Stimulated activated CD4-positive, alpha-beta T cell treated with anti-CD3 and anti-CD28 coated beads, TNF-alpha, amount 100 ng/mL, for 1 hour (primary cell): ENCODE data around the gene HYAL3.
A peak's percentile ranks its signal among the peaks of the same experiment; 100 is the strongest.

ENCODE experiments used
- DNase-seq, 3 donors: peaks; one replicate each; pipeline ENCODE4 v3.0.0-alpha.2; 2020; ENCODE audit warnings: low read depth in 3 of 3, low spot score in 1 of 3

Gene HYAL3

DNA sequence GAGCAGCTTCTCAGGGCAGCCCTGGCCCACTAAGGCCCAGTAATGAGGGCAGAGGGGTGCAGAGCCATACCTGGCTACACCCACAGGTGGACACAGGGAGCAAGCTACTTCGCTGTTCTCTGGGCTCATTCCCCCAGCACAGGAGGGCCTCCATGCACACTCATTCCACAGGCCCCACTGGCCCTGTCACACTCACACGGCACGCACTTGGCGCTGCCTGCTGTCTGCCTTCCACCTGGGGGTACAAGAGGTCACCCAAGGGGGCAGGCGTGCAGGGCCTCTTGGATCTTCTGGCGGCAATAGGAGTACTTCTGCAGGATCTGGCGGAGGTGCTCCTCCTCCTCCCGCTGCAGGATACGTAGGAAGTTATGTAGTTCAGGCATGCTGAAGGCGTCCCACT, 31.1 kb upstream of the HYAL3 start:
- DNase-seq = no peak

DNA sequence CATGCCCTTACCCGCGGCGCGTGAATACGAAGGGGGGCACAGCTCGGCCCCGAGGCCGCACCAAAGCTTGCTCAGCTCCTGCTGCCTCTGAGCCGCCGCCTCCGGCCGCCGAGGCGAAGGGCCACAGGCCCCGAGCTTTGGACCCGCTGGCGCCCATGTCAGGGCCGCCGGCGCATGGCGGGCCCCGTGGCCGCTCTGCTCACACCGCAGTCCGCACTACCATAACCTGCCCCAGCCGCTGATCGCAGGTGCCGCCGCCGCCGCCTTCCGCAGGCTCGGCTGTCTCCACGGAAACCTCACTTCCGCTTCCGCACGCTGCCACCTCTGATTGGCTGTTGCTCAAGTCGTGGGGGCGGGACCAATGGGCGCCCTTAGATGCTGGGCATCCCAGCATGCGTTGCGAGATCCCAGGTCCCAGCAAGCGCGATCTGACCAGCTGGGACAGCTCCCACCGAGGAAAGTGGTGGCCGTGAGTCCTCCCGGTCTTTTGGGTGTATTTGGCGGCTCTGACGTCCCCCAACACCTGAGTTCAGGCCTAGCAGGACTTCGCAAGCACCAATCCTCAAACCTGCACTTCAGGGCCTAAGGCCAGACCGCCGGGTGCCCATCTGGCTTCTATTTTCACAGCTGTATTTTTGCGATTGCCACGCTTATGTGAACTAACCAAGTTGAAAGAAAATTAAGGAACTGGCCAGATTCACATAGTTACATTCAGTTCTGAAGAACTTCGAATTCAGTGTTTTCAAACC, 28.9 kb upstream of the HYAL3 start, which contains the start of gene TUSC2:
TUSC2 (minus strand) TSS at position 281 of the 749 bp plus-strand sequence; CDS start at position 157, 124 bp downstream.
- DNase-seq = peak; percentile 80 to 88 (median 86)

GRCh38 chr3:50327129-50327528, 27.9 kb upstream of the HYAL3 start:
- DNase-seq = no peak

DNA sequence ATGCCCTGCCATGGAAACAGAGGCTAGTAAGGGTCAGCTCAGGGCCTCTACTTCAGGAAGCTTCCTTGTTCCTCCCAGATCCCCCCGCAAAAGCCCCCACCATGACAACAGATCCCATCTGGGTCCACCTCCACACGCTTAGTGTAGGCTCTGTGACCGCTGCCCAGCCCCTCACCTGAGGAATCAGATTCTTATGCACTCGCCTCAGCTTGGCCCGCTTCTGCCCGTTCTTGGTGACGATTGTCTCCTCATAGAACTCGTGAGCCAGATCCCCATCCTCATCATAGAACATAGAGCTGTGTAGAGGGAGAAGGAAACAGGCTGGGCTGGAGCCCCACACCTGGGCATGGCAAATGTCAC, 27.0 kb upstream of the HYAL3 start:
- DNase-seq = no peak

DNA sequence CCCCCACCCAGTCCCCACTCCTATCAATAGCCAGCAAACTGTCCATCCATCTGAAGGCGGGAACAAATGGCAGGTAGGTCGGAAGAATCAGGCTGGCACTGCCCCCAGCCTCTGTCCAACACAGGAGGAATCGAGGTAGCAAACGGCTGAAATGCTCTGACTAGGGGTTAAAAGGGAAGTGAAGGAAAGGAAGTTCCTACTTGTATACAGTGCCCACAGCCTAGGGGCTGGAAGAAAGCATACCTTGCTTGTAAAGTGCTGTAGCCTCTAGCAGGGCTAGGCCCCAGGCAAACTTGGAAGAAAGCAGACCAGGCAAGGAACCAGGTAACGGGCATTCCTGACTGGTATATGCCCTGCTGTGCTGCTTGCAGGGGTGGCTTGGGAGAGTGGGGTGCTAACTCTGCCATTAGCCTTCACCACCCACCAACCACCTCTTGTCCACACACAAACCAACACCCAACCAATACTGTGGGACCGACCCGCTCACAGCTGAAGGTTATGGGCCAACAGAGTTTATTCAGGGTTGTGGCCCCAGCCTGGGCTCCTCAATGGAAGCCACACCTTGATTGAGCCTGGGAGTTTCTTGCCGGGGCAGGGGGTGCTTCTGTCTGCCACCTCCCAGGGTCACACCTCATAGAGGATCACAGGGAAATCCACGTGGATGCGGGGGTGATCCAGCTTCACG, 26.4 kb upstream of the HYAL3 start:
- no peak for DNase-seq

DNA sequence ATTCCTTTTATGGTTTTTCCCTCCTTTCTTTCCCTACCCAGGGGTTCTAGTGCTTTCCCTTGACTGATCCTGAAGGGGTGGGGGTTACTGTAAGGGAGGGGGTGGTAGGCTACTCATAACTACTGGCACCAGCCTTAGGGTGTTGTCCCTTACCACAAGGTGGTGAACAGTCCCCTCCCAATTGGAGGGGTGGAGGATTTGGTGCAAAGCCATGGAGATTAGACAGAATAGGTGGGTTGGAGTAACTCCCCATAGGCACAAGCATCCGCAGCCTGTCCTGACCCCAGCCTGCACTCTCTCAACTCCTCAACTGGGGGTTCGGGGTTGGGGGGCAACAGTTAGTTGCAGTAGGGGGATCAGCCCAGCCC, 25.9 kb upstream of the HYAL3 start:
- no peak for DNase-seq

DNA sequence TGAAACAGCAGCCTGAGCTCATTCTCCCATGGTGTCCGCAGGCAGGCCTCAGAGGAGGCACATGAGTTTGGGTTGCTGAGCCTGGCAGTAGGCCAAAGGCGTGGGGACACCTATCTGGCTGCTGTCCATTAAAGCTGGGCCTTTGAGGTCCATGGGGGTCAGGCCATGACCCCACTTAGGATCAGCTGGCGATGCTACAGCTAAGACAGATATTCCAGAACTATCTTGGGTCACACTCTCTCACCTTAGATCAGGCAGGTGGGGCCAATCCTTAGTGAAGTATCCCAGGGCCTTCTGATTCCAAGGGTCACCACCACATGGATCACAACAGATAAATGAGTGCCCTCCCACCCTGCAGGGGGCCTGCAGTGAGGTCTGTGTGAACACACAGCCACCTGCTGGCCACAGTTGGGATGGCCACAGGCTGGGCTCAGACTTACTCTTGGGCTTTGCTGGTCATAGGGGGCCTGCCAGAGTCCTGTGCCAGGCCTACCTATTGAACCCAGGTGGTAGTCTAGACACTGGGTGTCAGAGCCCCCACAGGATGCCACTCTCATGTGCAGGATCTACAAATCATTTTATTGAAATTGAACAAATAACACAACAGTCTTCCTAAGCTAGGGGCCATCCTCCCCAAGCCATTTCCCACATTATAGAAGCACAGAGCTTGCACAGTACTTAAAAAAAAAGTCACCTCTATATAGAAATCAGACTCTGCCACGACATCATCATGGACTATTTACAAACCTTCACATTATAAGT, 25.3 kb upstream of the HYAL3 start:
- DNase-seq = peak in 1 of 3 donors; percentile 44

GRCh38 chr3:50323614-50324199, 24.5 kb upstream of the HYAL3 start:
- DNase-seq = no peak

- no peak for DNase-seq
Observed at GRCh38 chr3:50323092-50323600, 23.9 kb upstream of the HYAL3 start.

GRCh38 chr3:50322386-50323091, 23.3 kb upstream of the HYAL3 start, which contains the start of gene HYAL2:
TSS of gene HYAL2 (minus strand) at chr3:50322745. CDS start at chr3:50320489, 2,256 bp downstream.
- no peak for DNase-seq

DNA sequence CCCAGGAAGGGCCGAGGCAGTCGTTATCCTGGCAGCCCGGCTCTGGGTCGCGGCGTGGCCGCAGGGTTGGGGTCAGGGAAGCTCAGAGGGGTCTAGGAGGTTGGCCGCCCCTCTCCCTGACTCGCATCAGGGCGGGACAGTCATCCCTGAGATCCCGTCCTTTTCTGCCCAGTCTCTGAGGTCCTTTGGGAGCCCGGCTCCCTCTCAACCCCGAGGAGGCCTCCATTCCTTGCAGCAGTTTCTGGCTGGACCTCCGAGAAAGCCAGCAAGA, 22.8 kb upstream of the HYAL3 start:
- DNase-seq = no peak

DNA sequence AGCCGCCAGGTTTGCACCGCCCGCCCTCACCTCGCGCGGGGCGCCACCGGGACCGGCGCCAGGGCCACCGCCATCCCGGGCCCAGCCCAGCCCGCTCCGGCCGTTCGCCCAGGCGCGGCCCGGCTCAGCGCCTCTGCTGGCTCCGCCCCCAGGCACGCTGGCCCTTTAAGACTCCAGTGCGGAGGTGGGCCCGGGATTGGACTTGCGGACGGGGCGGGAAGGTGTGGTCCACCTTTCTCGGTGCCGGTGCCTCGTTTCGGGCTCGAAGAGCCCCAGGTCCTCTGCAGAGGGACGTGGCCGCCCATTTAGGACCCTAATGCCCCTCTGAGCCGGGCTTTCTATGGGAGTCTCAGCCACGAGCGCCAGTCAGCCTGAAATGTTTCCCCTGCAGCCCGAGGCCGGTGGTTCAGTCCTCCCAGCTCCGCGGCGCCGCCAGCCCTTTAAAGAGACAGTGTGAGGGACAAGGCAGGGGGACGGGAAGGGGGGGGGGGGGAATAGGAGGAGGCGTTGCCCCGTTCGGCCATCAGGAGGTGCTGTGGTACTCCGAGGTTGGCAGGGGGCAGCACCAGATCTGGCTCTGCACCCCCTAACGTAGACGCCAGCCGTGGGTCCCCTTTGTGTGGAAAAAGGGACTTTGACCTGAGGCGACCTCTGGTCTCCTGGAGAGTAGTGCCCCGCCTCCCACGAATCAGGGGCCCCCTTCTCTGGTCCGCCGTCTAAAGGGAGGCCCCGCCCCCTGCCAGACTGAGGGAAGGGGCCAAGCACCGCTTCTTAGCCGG, 22.3 kb upstream of the HYAL3 start:
- DNase-seq = peak in 2 of 3 donors; percentile 55 to 65

DNA sequence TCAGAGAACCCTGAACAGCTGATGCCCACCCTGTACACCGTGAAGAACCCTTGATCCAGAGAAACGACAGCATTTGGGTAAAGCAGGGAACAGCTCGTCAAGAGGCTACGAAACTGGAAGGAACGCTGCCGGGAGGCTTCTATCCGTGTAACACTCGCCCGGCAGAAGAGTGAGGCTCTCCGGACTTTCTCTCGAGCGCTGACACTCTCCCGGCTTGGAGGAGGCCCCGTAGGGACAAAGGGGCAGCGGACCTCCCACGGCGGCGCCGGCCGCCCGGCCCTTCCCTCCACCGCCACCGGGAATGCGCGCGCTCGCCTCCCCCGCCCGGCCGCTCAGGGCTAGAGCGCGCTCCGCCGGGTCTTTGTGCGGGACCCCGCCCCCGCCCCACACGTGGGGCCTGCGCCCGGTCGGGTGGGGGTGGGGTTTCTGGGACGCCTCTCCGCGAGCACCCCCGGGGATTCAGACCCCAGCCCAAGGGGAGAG, 21.7 kb upstream of the HYAL3 start:
- peak in 2 of 3 donors; percentile 36 to 52 for DNase-seq

DNA sequence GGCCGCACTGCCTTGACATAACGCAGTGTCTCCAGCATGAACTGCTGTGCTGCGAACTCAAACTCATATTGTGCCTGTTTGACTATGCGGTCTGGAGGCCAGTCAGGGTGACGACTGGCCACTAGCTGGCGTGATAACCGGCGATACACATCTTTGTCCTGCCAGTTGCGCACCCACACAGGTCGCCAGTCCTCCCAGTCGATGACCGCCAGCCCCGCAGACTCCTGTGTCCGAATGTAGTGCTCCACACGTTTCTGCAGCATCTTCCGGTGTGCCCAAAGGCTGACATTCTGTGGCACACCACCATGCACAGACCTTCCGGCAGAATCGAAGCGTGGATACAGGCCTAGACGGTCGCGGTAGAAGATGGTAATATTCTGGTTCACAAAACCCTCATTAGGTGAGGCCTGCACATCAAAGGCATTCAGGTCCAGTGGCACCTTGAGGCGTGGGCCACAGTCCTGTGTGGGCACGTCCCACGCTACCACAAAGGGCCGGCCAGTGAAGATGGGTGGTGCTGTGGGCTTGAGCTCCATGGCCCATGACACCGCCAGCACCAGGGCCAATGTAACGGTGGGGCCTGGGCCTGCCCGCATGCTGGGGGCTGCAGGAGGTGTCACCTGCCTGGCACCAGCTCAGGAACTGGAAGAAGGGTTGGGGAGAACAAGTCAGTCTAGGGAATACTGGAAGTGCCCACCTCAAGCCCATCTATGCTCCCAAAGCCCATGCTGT, 20.9 kb upstream of the HYAL3 start:
- DNase-seq = no peak

DNA sequence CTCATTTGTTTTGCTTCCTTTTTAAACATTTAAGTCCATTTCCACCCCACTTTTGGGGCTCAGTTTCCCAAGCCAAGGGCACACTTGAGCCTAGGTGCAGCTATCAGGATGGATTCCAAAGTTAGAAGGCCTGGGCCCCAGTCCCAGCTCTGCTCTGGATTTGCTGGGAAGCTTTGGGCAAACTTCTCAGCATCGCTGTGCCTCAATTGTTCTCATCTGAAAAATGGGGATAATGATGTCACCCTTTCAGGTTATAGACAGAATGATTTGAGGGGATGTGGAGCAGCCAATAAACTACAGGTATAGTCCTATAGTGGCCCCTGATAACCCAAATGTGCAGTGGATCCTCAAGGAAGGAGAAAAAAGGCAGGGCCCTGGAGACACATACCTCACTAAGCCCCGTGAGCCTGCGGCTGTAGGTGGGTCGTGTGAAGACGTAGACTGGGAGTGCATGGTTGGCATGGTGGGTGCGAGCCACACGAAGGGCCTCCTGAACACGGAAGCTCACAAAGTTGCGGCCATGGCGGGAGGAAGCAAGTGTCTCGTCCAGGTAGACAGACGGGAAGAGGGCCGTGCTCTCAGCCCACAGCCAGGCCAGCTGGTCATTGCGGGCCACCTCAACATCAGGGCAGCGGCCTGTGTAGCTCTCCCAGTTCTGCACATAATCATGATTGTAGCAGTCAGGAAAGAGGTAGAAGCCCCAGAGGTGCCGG, 20.1 kb upstream of the HYAL3 start:
- DNase-seq = no peak

GRCh38 chr3:50318615-50319014, 19.4 kb upstream of the HYAL3 start:
- DNase-seq = no peak

GRCh38 chr3:50318163-50318562, 19.0 kb upstream of the HYAL3 start:
- no peak for DNase-seq

- no peak for DNase-seq
Observed at GRCh38 chr3:50317300-50317699, 18.1 kb upstream of the HYAL3 start.
